K562 (cell line): ENCODE results near the gene LPCAT2. TPM values are rescaled to one million over a fixed set of nuclear protein-coding genes. Genes with fewer than 3 reads are reported as not detected.

Experiments used
- ATAC-seq: fragments of 200-7000 bp; cut with Tn5 transposase; 3 replicates; pipeline ENCODE4 v1.9.1; 2020; ENCODE audit warnings: moderate library complexity
- BruUV-seq: library from RNA; stranded (reverse); fragments of 400-500 nt; replicated peaks from 2 replicates; lab custom pipeline; 2021; lab: Mats Ljungman, UMichigan
- CTCF ChIA-PET: fragments of 300-600 bp; formaldehyde crosslinking; extraction: SDS; loops from one replicate; lab custom pipeline; 2021; ENCODE audit warnings: low intra/inter-chr PET ratio; lab: Yijun Ruan, JAX
- POLR2A ChIA-PET: fragments of 300-600, 350-650 bp; sonication (Branson Sonifier 250); formaldehyde crosslinking; extraction: SDS; loops from one replicate; lab custom pipeline; 2021; ENCODE audit warnings: antibody characterized with exemption, inconsistent platforms; lab: Yijun Ruan, JAX
- DNase-seq, 4 experiments: peaks; one replicate each; pipeline versions ENCODE4 v3.0.0 to v3.0.0-alpha.2; 2011 to 2018; ENCODE audit warnings: low spot score in 3 of 4, mixed read lengths in 3 of 4; ENCODE audit errors: extremely low read depth in 1 of 4
- FAIRE-seq: peaks from 2 replicates; lab custom pipeline; 2011; peaks lifted over from hg19 to GRCh38; lab: Jason Lieb, UNC
- H2AFZ ChIP-seq: 2 replicates; pipeline ENCODE4 v1.6.0; 2011; ENCODE audit warnings: low read depth, low read length, control low read depth, inconsistent platforms
- H3K27ac ChIP-seq: fragments of 200-600 bp; 3 replicates; pipeline ENCODE4 v1.8.0; 2011; ENCODE audit warnings: low read depth, mild to moderate bottlenecking, control low read depth, inconsistent platforms, low read length, moderate library complexity, mixed read lengths; ENCODE audit errors: extremely low read depth
- H3K27me3 ChIP-seq, 2 experiments: fragments of 300-600 bp in 1 of 2; 2 replicates in 1 of 2; 3 replicates in 1 of 2; pipeline versions ENCODE4 v1.6.0 to v1.8.0; 2011; ENCODE audit warnings: inconsistent platforms in 2 of 2, low read length in 2 of 2, mild to moderate bottlenecking in 1 of 2, mixed read lengths in 1 of 2, moderate library complexity in 1 of 2; ENCODE audit not compliant: control insufficient read depth in 2 of 2, insufficient read depth in 2 of 2
- H3K36me3 ChIP-seq: fragments of 300-600 bp; 3 replicates; pipeline ENCODE4 v1.8.0; 2011; ENCODE audit warnings: mild to moderate bottlenecking, low read length, inconsistent platforms; ENCODE audit not compliant: control insufficient read depth, insufficient read depth
- H3K4me1 ChIP-seq, 2 experiments: fragments of 200-600 bp in 1 of 2; replicated peaks in 1 of 2; 2 replicates in 1 of 2; 3 replicates in 1 of 2; pipeline versions ENCODE4 v1.5.1 to v1.8.0; 2011; ENCODE audit warnings: inconsistent platforms in 2 of 2, low read length in 2 of 2, mild to moderate bottlenecking in 1 of 2, mixed read lengths in 1 of 2, moderate library complexity in 1 of 2; ENCODE audit not compliant: control insufficient read depth in 2 of 2, insufficient read depth in 2 of 2
- H3K4me2 ChIP-seq: 2 replicates; pipeline ENCODE4 v1.6.1; 2011; ENCODE audit warnings: low read length, control low read depth, inconsistent platforms, mixed read lengths; ENCODE audit not compliant: insufficient read depth
- H3K4me3 ChIP-seq: fragments of 200-600 bp; sonication (generic), shearing (Covaris generic); 2 replicates; pipeline ENCODE4 v1.5.1; 2016; ENCODE audit warnings: control low read depth, inconsistent platforms
- H3K79me2 ChIP-seq: fragments of 200-600 bp; 3 replicates; pipeline ENCODE4 v1.8.0; 2011; ENCODE audit warnings: low read length, inconsistent platforms; ENCODE audit not compliant: control insufficient read depth, insufficient read depth
- H3K9ac ChIP-seq, 2 experiments: 2 replicates each; pipeline versions ENCODE4 v1.6.0 to v1.6.1; 2011; ENCODE audit warnings: low read depth in 2 of 2, low read length in 2 of 2, control low read depth in 1 of 2, inconsistent platforms in 1 of 2, mild to moderate bottlenecking in 1 of 2, mixed read lengths in 1 of 2; ENCODE audit not compliant: insufficient read depth in 1 of 2
- H3K9me1 ChIP-seq: one replicate; pipeline ENCODE4 v1.6.0; 2011; ENCODE audit warnings: inconsistent platforms, mild to moderate bottlenecking, low read length, moderate library complexity; ENCODE audit not compliant: control insufficient read depth, insufficient read depth
- H3K9me3 ChIP-seq: replicated peaks from 2 replicates; pipeline ENCODE4 v1.5.1; 2011; ENCODE audit warnings: low read depth, low read length, inconsistent platforms; ENCODE audit not compliant: control insufficient read depth, insufficient read depth
- H4K20me1 ChIP-seq: replicated peaks from 2 replicates; pipeline ENCODE4 v1.6.1; 2011; ENCODE audit warnings: low read length, inconsistent platforms, mixed read lengths; ENCODE audit not compliant: control insufficient read depth, insufficient read depth
- ATF6 ChIP-seq: sonication (generic); formaldehyde crosslinking; IDR thresholded peaks from 2 replicates; pipeline ENCODE4 v1.4.0; 2020; ENCODE audit warnings: mild to moderate bottlenecking, missing genetic modification reagents
- BRD9 ChIP-seq: fragments of 450-650 bp; IDR thresholded peaks from 2 replicates; pipeline ENCODE4 v1.6.1; 2018; ENCODE audit warnings: low read depth; ENCODE audit not compliant: partially characterized antibody
- E2F4 ChIP-seq: sonication (generic); formaldehyde crosslinking; IDR thresholded peaks from 2 replicates; pipeline ENCODE4 v1.8.0; 2022; ENCODE audit warnings: mild to moderate bottlenecking, low read depth, missing genetic modification reagents
- FOSL1 ChIP-seq: fragments of 200-800 bp; sonication (Bioruptor generic); conservative IDR thresholded peaks from 2 replicates; pipeline ENCODE4 v1.6.1; 2016; ENCODE audit warnings: missing genetic modification characterization, missing compliant biosample characterization
- FOXA3 ChIP-seq, 2 experiments: fragments of 450-650 bp in 1 of 2; sonication (generic) in 1 of 2; formaldehyde crosslinking; IDR thresholded peaks in 1 of 2; conservative IDR thresholded peaks in 1 of 2; 2 replicates each; pipeline versions ENCODE4 v1.4.0 to v1.8.0; 2020 to 2022; ENCODE audit warnings: mild to moderate bottlenecking in 2 of 2, missing genetic modification reagents in 1 of 2
- MECOM ChIP-seq: fragments of 250-450 bp; sonication (Bioruptor Pico); IDR thresholded peaks from 2 replicates; pipeline ENCODE4 v1.8.0; 2022; ENCODE audit warnings: inconsistent platforms
- NCOR1 ChIP-seq: fragments of 450-650 bp; IDR thresholded peaks from 2 replicates; pipeline ENCODE4 v1.6.1; 2016; ENCODE audit warnings: mild to moderate bottlenecking, moderate library complexity
- NELFE ChIP-seq: IDR thresholded peaks from 2 replicates; pipeline ENCODE4 v1.6.1; 2011; ENCODE audit warnings: mild to moderate bottlenecking; ENCODE audit not compliant: insufficient read depth, insufficient read length
- NR0B1 ChIP-seq: fragments of 450-650 bp; IDR thresholded peaks from one replicate; pipeline ENCODE4 v1.6.1; 2018; ENCODE audit warnings: mild to moderate bottlenecking, moderate library complexity; ENCODE audit not compliant: partially characterized antibody
- POLR2H ChIP-seq: IDR thresholded peaks from 2 replicates; pipeline ENCODE4 v1.6.1; 2016; ENCODE audit warnings: missing genetic modification characterization, low read depth, mild to moderate bottlenecking, control low read depth, missing compliant biosample characterization, moderate library complexity
- PTBP1 ChIP-seq: fragments of 200-400 bp; formaldehyde crosslinking; IDR thresholded peaks from 2 replicates; pipeline ENCODE4 v1.6.1; 2017; ENCODE audit warnings: low read depth, low read length
- SIX5 ChIP-seq, 2 experiments: IDR thresholded peaks; 2 replicates each; pipeline ENCODE4 v1.6.1; 2011; ENCODE audit warnings: low read length in 2 of 2, borderline replicate concordance in 1 of 2, low read depth in 1 of 2, mild to moderate bottlenecking in 1 of 2, moderate library complexity in 1 of 2; ENCODE audit not compliant: insufficient read depth in 1 of 2
- STAT5A ChIP-seq: IDR thresholded peaks from 2 replicates; pipeline ENCODE4 v1.6.1; 2012; ENCODE audit warnings: low read length, inconsistent platforms, borderline replicate concordance
- TAL1 ChIP-seq: fragments of 450-650 bp; IDR thresholded peaks from 2 replicates; pipeline ENCODE4 v1.6.1; 2016; ENCODE audit warnings: mild to moderate bottlenecking
- TEAD1 ChIP-seq, 2 experiments: fragments of 450-650 bp in 1 of 2; sonication (generic) in 1 of 2; formaldehyde crosslinking; IDR thresholded peaks; 2 replicates each; pipeline versions ENCODE4 v1.4.0 to v1.8.0; 2020 to 2022; ENCODE audit warnings: mild to moderate bottlenecking in 2 of 2, missing genetic modification reagents in 1 of 2
- TFAP4 ChIP-seq: sonication (generic); formaldehyde crosslinking; IDR thresholded peaks from 2 replicates; pipeline ENCODE4 v1.8.0; 2022; ENCODE audit warnings: missing genetic modification reagents, mild to moderate bottlenecking, moderate library complexity, borderline replicate concordance
- ZNF431 ChIP-seq: sonication (generic); formaldehyde crosslinking; IDR thresholded peaks from 2 replicates; pipeline ENCODE4 v1.8.0; 2022; ENCODE audit warnings: mild to moderate bottlenecking, missing genetic modification reagents
- WGBS: fragments of 100-300 bp; shearing (Covaris generic); methylation state at CpG from one replicate; pipeline ENCODE4 v1.1.6; 2016; ENCODE audit warnings: low coverage, mixed read lengths; ENCODE audit not compliant: insufficient coverage; ENCODE audit errors: missing lambda C conversion rate; 5-methylcytosine and 5-hydroxymethylcytosine counted together
- in situ Hi-C: fragments of 300-500 bp; cut with MboI; formaldehyde crosslinking; loops from 4 replicates; pipeline ENCODE4 v1.15.0; 2018; ENCODE audit warnings: inconsistent platforms, mixed read lengths
- intact Hi-C: fragments of 100-400 bp; cut with micrococcal nuclease; formaldehyde crosslinking; loops from 2 replicates; pipeline ENCODE4 v1.14.2; 2022
- polyA plus RNA-seq, 8 experiments: library from polyadenylated mRNA; depleted of rRNA in 4 of 8; stranded (reverse) in 5 of 8; unstranded in 3 of 8; fragments of >200 nt; fragmentation: Nextera tagmentation in 2 of 8; fragmentation: Illumina TruSeq in 1 of 8; extraction: Ambion mirVana in 2 of 8; extraction: Trizol in 1 of 8; gene quantifications; 2 replicates each; pipeline versions ENCODE4 v1.2.1 to v1.2.3, GENCODE V29; 2011 to 2014; ENCODE audit warnings: inconsistent platforms in 1 of 8, missing spikeins in 1 of 8
- total RNA-seq, 7 experiments: library from RNA; depleted of rRNA in 6 of 7; stranded (reverse); fragments of >200 nt in 6 of 7; fragmentation: Illumina TruSeq in 2 of 7; extraction: Trizol in 2 of 7; gene quantifications; 2 replicates each; pipeline versions ENCODE4 v1.2.1 to v1.2.3, GENCODE V29; 2011 to 2021; ENCODE audit warnings: low replicate concordance in 1 of 7

Gene LPCAT2
- total and polyA plus RNA-seq, 9 of the 15 experiments (the other 6 are each of a cell fraction or from before 2014, with no cell fraction given) = 2.9 to 15.0 (median 7.3) TPM

GRCh38 chr16:55570159-55570558, 61.3 kb downstream of the LPCAT2 start:
- H3K4me2 ChIP-seq = no peak overlapping the region
- BruUV-seq = no TSS peak
- peaks cover 0 to 35% of the 10 kb centered on the region in 2 experiments; a peak in 3 of 5 replicates for H3K4me1 ChIP-seq
- H3K4me3 ChIP-seq = no peak overlapping the region
- no peaks in the 10 kb centered on the region for H3K27me3 ChIP-seq
- ATAC-seq = peak; percentile 48
- H3K9ac ChIP-seq = no peak overlapping the region
- no peaks in the 10 kb centered on the region for H3K79me2 ChIP-seq
- intact Hi-C loops (no loop called here), in situ Hi-C loops (no loop called here)
- WGBS = 18% methylated on average over 5 of the region's 5 CpGs
- no peaks in the 10 kb centered on the region for H3K9me1 ChIP-seq
- DNase-seq = peak in 2 of 4 experiments; percentile 19 to 65
- H4K20me1 ChIP-seq = no peaks in the 10 kb centered on the region
- H3K36me3 ChIP-seq = no peaks in the 10 kb centered on the region
- 0 out of 2 replicates have a peak overlapping the region, but pooled peaks have one; percentile 14 for H2AFZ ChIP-seq
- POLR2A ChIA-PET = no interaction called here
- peak overlapping the region; percentile 59; the same call in 1 of the 3 replicates for H3K27ac ChIP-seq
- H3K9me3 ChIP-seq = no peaks in the 10 kb centered on the region
- FAIRE-seq = peak; percentile 75
- CTCF ChIA-PET = no interaction called here
- TF ChIP-seq BRD9 (no peak), SIX5 (IDR thresholded peaks at IDR 0.05; ENCODE audit: borderline replicate concordance in 1 of 2, insufficient read depth in 1 of 2, low read depth in 1 of 2, low read length in 2 of 2) (no peak), ZNF431 (CRISPR knock-in tag) (no peak), TFAP4 (CRISPR knock-in tag) (no peak), NCOR1 (peak; percentile 71), TEAD1 (CRISPR knock-in tag; IDR thresholded peaks at IDR 0.05) (no peak), FOSL1 (tag) (peak; percentile 38), E2F4 (no peak), PTBP1 (no peak), NR0B1 (no peak), TAL1 (peak; percentile 77), FOXA3 (CRISPR knock-in tag; conservative IDR thresholded peaks at IDR 0.05 in 1 of 2, IDR thresholded peaks at IDR 0.05 in 1 of 2) (no peak), ATF6 (no peak), MECOM (CRISPR knock-in tag) (no peak), STAT5A (peak; percentile 49; the same call in 1 of the 2 replicates), NELFE (no peak), POLR2H (tag) (no peak)
